Tibial nerve (tissue), 4 donors: ENCODE results near the gene P2RX5.

Experiments
- EP300 ChIP-seq, 2 donors: sonication (generic); formaldehyde crosslinking; IDR thresholded peaks; one replicate each; pipeline ENCODE4 v1.6.1; 2017; ENCODE audit warnings: antibody characterized with exemption in 2 of 2, mild to moderate bottlenecking in 1 of 2
- POLR2A ChIP-seq, 2 donors: fragments of 450-650 bp; IDR thresholded peaks; one replicate each; pipeline ENCODE4 v1.6.1; 2017; ENCODE audit warnings: antibody characterized with exemption in 2 of 2, mild to moderate bottlenecking in 2 of 2, moderate library complexity in 2 of 2
- TF ChIP-seq, protein P1 (sequence below), 5 experiments: fragments of 200-600 bp in 3 of 5; fragments of 450-650 bp in 2 of 5; sonication (generic) in 3 of 5; IDR thresholded peaks; one replicate each; pipeline ENCODE4 v1.5.1; 2016 to 2019; ENCODE audit warnings: antibody characterized with exemption in 5 of 5, mild to moderate bottlenecking in 3 of 5, moderate library complexity in 2 of 5

DNA sequence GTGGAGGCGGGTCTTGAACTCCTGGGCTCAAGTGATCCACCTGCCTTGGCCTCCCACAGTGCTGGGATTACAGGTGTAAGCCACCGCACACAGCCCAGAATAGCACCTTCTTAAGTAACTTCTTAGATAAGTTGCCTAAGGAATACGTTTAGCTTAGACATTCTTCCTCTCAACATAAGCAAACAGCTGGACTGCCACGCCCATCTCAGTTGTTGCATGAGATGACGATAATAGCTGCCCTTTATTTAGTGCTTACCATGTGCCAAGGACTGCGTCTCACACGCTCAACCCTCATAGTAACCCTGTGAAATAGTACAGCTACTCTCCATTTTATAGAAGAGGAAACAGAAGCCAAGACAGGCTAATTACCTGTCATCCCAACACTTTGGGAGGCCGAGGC, 39.6 kb upstream of the P2RX5 start:
- TF ChIP-seq, protein P1, sequence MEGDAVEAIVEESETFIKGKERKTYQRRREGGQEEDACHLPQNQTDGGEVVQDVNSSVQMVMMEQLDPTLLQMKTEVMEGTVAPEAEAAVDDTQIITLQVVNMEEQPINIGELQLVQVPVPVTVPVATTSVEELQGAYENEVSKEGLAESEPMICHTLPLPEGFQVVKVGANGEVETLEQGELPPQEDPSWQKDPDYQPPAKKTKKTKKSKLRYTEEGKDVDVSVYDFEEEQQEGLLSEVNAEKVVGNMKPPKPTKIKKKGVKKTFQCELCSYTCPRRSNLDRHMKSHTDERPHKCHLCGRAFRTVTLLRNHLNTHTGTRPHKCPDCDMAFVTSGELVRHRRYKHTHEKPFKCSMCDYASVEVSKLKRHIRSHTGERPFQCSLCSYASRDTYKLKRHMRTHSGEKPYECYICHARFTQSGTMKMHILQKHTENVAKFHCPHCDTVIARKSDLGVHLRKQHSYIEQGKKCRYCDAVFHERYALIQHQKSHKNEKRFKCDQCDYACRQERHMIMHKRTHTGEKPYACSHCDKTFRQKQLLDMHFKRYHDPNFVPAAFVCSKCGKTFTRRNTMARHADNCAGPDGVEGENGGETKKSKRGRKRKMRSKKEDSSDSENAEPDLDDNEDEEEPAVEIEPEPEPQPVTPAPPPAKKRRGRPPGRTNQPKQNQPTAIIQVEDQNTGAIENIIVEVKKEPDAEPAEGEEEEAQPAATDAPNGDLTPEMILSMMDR (IDR thresholded peaks at IDR 0.05) = no peak
- TF ChIP-seq POLR2A (IDR thresholded peaks at IDR 0.05) (no peak), EP300 (IDR thresholded peaks at IDR 0.05) (no peak)
